Central memory CD4-positive, alpha-beta T cell (primary cell): Measurements from ENCODE around the gene AK4.

ENCODE experiments used
- DNase-seq: peaks from one replicate; pipeline ENCODE4 v3.0.0; 2022

AK4 gene

GRCh38 chr1:65176591-65176990 lies 28.6 kb downstream of the AK4 start:
- no peak for DNase-seq

GRCh38 chr1:65177457-65177856 lies 29.5 kb downstream of the AK4 start:
- no peak for DNase-seq

GRCh38 chr1:65178235-65178634 lies 30.2 kb downstream of the AK4 start:
- DNase-seq: no peak

GRCh38 chr1:65179148-65179547 lies 31.1 kb downstream of the AK4 start:
- no peak for DNase-seq

GRCh38 chr1:65180977-65181376 lies 33.0 kb downstream of the AK4 start:
- DNase-seq: no peak

- no peak for DNase-seq
Observed at GRCh38 chr1:65182658-65183268, 34.8 kb downstream of the AK4 start.

- no peak for DNase-seq
Observed at GRCh38 chr1:65189576-65190115, 41.6 kb downstream of the AK4 start.

- no peak for DNase-seq
Observed at GRCh38 chr1:65190229-65190628, 42.2 kb downstream of the AK4 start.

- DNase-seq: no peak
Observed at GRCh38 chr1:65193129-65193695, 45.2 kb downstream of the AK4 start.

GRCh38 chr1:65195495-65196417 lies 47.8 kb downstream of the AK4 start:
- no peak for DNase-seq

- DNase-seq: no peak
Observed at GRCh38 chr1:65196926-65197325, 48.9 kb downstream of the AK4 start.

GRCh38 chr1:65197636-65198035 lies 49.6 kb downstream of the AK4 start:
- DNase-seq: no peak

- no peak for DNase-seq
Observed at GRCh38 chr1:65198096-65198495, 50.1 kb downstream of the AK4 start.

- DNase-seq: no peak
Observed at GRCh38 chr1:65200411-65200810, 52.4 kb downstream of the AK4 start.

GRCh38 chr1:65206836-65207235 lies 58.8 kb downstream of the AK4 start:
- no peak for DNase-seq

GRCh38 chr1:65207317-65207716 lies 59.3 kb downstream of the AK4 start:
- no peak for DNase-seq

GRCh38 chr1:65208563-65208973 lies 60.6 kb downstream of the AK4 start:
- DNase-seq: no peak

- no peak for DNase-seq
Observed at GRCh38 chr1:65209005-65209885, 61.2 kb downstream of the AK4 start.

GRCh38 chr1:65210325-65210724 lies 62.3 kb downstream of the AK4 start:
- DNase-seq: no peak

GRCh38 chr1:65211331-65211730 lies 63.3 kb downstream of the AK4 start:
- no peak for DNase-seq

GRCh38 chr1:65213271-65214023 lies 65.4 kb downstream of the AK4 start:
- DNase-seq: no peak
